ENCODE data around the gene SLC22A4. TPM values are rescaled to one million over a fixed set of nuclear protein-coding genes. Genes with fewer than 3 reads are reported as not detected.

SLC22A4 gene
- total RNA-seq, result 10 to 100 TPM in 3 of 4 donors, not detected in 1; 25.5 to 56.6 (median 37.3) TPM

DNA sequence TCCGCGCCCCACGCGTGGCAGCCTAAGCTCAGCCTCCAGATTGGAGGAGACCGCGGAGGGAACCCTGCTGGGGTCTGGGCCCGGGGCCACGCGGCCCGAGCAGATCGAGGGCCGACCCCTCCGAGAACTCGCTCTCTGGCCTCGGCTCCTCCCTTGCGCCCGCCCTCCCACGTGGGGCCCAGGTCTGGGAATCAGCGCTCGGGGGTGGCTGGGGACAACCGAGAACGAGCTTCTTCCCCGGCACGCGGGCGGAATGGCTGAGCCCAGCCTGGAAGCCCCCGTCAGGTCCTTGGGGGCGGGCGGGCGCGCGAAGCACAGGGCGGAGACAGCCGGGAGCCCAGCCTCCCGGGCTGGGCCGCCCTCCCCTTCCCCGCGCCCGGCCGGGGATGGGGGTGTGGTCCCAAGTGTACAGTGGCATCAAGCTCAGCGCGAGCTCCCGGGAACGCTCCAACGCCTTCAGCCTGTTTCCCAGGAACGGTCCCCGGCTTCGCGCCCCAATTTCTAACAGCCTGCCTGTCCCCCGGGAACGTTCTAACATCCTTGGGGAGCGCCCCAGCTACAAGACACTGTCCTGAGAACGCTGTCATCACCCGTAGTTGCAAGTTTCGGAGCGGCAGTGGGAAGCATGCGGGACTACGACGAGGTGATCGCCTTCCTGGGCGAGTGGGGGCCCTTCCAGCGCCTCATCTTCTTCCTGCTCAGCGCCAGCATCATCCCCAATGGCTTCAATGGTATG, at the start of gene SLC22A4:
Gene SLC22A4, plus strand, starts transcription at position 403 of the 736 bp plus-strand sequence. Its CDS starts 223 bp downstream, at position 626.
- Histone ChIP-seq H3K9me3 (no peaks in the 10 kb centered on the region), H3K36me3 (no peaks in the 10 kb centered on the region), H3K4me1 (peaks cover 0 to 18% (median 14%) of the 10 kb centered on the region in 4 donors), H3K27me3 (no peaks in the 10 kb centered on the region), H3K27ac (peak within 1 kb of the TSS; percentile 78 to 96 (median 86)), H3K4me3 (peak within 1 kb of the TSS; percentile 52 to 76 (median 68))
- TF ChIP-seq, protein P1, sequence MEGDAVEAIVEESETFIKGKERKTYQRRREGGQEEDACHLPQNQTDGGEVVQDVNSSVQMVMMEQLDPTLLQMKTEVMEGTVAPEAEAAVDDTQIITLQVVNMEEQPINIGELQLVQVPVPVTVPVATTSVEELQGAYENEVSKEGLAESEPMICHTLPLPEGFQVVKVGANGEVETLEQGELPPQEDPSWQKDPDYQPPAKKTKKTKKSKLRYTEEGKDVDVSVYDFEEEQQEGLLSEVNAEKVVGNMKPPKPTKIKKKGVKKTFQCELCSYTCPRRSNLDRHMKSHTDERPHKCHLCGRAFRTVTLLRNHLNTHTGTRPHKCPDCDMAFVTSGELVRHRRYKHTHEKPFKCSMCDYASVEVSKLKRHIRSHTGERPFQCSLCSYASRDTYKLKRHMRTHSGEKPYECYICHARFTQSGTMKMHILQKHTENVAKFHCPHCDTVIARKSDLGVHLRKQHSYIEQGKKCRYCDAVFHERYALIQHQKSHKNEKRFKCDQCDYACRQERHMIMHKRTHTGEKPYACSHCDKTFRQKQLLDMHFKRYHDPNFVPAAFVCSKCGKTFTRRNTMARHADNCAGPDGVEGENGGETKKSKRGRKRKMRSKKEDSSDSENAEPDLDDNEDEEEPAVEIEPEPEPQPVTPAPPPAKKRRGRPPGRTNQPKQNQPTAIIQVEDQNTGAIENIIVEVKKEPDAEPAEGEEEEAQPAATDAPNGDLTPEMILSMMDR (IDR thresholded peaks at IDR 0.05), result no peak
- TF ChIP-seq POLR2A (IDR thresholded peaks at IDR 0.05), result peak; percentile 58 to 67
- peak; percentile 54 to 91 (median 90) for DNase-seq

DNA sequence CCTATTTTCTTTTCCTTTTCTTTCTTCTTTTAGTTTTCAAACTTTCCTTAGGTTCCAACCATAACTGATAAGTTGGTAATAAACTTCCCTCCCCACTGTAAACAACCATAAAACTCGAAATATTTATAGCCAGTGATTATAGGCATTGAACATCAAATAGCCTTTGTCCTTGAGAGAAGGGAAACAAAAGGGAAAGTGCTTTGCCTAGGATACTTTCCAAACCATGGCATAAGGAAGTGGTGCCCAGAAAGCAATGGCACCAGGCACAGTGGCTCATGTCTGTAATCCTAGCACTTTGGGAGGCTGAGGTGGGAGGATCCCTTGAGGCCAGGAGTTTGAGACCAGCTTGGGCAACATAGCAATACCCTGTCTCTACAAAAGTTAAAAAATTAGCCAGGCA, 48.6 kb upstream of the SLC22A4 start:
- H3K27ac ChIP-seq, result peak overlapping the region in 3 of 4 donors; percentile 30 to 60 (median 30)
- TF ChIP-seq POLR2A (IDR thresholded peaks at IDR 0.05), result no peak
- TF ChIP-seq, protein P1 (IDR thresholded peaks at IDR 0.05), result no peak
- H3K4me3 ChIP-seq, result no peak overlapping the region
- H3K9me3 ChIP-seq, result peaks cover 0 to 9% (median 0%) of the 10 kb centered on the region in 4 donors
- no peaks in the 10 kb centered on the region for H3K27me3 ChIP-seq
- H3K36me3 ChIP-seq, result no peaks in the 10 kb centered on the region
- no peaks in the 10 kb centered on the region for H3K4me1 ChIP-seq
- peak in 2 of 3 donors; percentile 33 to 44 for DNase-seq

DNA sequence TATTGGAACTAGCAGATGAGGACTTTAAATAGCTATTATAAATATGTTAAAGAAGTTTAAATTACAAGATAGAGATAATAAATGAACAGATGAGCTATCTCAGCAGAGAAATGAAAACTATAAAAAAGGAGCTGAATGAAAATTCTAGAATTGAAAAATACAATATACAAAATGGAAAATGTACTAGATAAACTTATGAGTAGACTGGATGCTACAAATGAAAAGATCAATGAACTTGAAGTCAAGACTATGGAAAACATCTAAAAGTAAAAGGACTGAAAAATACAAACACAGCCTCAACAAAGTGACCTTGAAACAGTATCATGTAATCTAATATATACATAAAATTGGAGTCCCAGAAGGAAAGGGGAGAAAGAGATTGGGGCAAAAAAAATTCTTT, 47.4 kb upstream of the SLC22A4 start:
- DNase-seq, result no peak
- Histone ChIP-seq H3K4me3 (no peak overlapping the region), H3K27ac (no peak overlapping the region), H3K9me3 (peaks cover 0 to 9% (median 0%) of the 10 kb centered on the region in 4 donors), H3K36me3 (no peaks in the 10 kb centered on the region), H3K4me1 (no peaks in the 10 kb centered on the region), H3K27me3 (no peaks in the 10 kb centered on the region)
- TF ChIP-seq POLR2A (IDR thresholded peaks at IDR 0.05), result no peak
- TF ChIP-seq, protein P1 (IDR thresholded peaks at IDR 0.05), result no peak

DNA sequence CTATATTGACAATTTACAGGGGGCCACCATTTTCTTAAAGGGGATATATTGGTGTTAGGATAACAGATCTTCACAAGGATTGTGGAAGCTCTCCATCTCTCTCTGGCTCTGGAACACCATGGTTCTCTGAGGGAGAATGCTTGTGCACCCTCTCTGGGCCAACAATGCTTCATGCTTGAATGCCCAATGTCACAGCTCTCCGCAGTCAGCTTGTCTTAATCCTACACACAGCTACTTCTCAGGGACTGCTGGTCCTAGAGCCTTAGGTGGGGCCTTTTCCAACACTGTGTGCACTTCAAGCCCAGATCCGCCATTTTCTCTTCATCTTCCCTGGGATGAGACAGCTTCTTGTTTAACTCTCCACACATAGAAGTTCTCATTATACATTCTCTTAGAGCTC, 43.6 kb upstream of the SLC22A4 start:
- Histone ChIP-seq H3K9me3 (peaks cover 0 to 4% (median 0%) of the 10 kb centered on the region in 4 donors), H3K27ac (no peak overlapping the region), H3K4me3 (no peak overlapping the region), H3K27me3 (no peaks in the 10 kb centered on the region), H3K4me1 (peaks cover 0 to 10% (median 0%) of the 10 kb centered on the region in 4 donors), H3K36me3 (no peaks in the 10 kb centered on the region)
- TF ChIP-seq, protein P1 (IDR thresholded peaks at IDR 0.05), result no peak
- no peak for TF ChIP-seq POLR2A (IDR thresholded peaks at IDR 0.05)
- DNase-seq, result peak in 1 of 3 donors; percentile 15

DNA sequence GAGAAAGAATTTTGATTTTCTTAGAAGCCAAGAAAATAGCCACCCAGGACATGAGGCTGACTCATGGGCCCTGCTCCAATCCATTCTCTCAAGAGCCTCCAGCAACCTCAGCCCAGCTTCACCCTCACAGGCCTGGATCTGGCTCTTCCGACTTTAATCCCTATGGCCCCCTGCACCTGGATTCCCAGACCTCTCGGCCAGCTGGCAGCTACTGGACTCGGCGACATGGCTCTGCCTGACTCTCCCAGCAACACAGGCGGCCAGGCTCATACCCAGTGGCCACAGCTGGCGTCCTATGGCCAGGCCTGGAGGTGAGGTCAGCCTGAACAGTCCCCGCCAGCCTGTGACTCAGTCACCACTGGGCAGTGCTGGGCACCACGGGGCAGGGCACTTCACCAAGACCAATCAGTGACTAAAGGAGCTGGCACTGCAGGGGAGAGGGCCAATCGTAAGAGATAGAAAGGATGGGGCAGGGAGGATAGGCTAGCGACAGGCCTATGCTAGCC, 42.9 kb upstream of the SLC22A4 start:
- no peaks in the 10 kb centered on the region for H3K27me3 ChIP-seq
- no peaks in the 10 kb centered on the region for H3K36me3 ChIP-seq
- no peak overlapping the region for H3K27ac ChIP-seq
- H3K4me1 ChIP-seq, result peaks cover 0 to 10% (median 0%) of the 10 kb centered on the region in 4 donors
- TF ChIP-seq, protein P1 (IDR thresholded peaks at IDR 0.05), result no peak
- no peak for TF ChIP-seq POLR2A (IDR thresholded peaks at IDR 0.05)
- H3K9me3 ChIP-seq, result no peaks in the 10 kb centered on the region
- peak in 1 of 3 donors; percentile 40 for DNase-seq
- H3K4me3 ChIP-seq, result no peak overlapping the region
